ENCODE results near the gene PKP3. TPM values are rescaled to one million over a fixed set of nuclear protein-coding genes. Genes with fewer than 3 reads are reported as not detected.

Gene PKP3
- polyA plus RNA-seq, 3 donors from 2014 or later, result 0.36 TPM; not detected in 2

- peaks cover 19 to 24% (median 20%) of the 10 kb centered on the region in 3 donors for H3K27me3 Mint-ChIP-seq (ENCODE audit: low read depth in 3 of 3)
- no peaks in the 10 kb centered on the region for H3K9me3 Mint-ChIP-seq
- H3K4me3 Mint-ChIP-seq, result peak within 1 kb of the TSS; percentile 66 to 81 (median 79)
- peaks cover 0 to 4% (median 0%) of the 10 kb centered on the region in 3 donors for H3K36me3 Mint-ChIP-seq
- H3K27ac Mint-ChIP-seq, result peak within 1 kb of the TSS in 1 of 6 donors; percentile 51
- no peak for DNase-seq
- peaks cover 10 to 22% of the 10 kb centered on the region in 2 donors for H3K4me1 Mint-ChIP-seq
Observed at GRCh38 chr11:369336-370018, 24.5 kb upstream of the PKP3 start, which contains the start of gene B4GALNT4. B4GALNT4 (plus strand) TSS chr11:369499; CDS start chr11:369804, 305 bp downstream.

GRCh38 chr11:370070-370941, 23.7 kb upstream of the PKP3 start:
- DNase-seq, result no peak
- Mint-ChIP-seq H3K9me3 (no peaks in the 10 kb centered on the region), H3K27me3 (ENCODE audit: low read depth in 3 of 3) (peaks cover 19 to 22% (median 20%) of the 10 kb centered on the region in 3 donors), H3K4me1 (peaks cover 6 to 16% of the 10 kb centered on the region in 2 donors), H3K4me3 (peak overlapping the region; percentile 40 to 70 (median 60)), H3K27ac (no peak overlapping the region), H3K36me3 (peaks cover 0 to 4% (median 0%) of the 10 kb centered on the region in 3 donors)

DNA sequence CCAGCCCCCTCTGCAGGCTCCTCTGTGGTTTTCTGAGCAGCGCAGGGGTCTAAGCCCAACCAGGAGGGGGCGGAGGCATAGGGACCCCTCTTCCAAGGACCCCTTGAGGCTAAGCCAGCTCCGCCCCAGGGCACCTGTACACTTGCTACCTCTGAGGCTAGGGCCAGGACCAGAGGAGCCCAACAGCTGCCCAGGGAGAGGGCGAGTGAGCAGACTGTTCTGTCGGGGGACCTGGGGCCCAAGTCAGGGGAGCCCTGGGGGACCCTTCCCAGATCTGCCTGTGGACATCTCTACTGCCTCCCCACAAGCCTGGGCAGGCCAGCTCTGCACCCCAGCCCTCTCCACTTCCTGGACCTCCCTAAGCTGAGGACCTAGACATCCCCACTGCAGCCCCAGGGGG, 23.0 kb upstream of the PKP3 start:
- Mint-ChIP-seq H3K4me3 (peak overlapping the region in 2 of 5 donors; percentile 38 to 53), H3K27ac (no peak overlapping the region), H3K4me1 (peaks cover 6 to 16% of the 10 kb centered on the region in 2 donors), H3K36me3 (peaks cover 0 to 4% (median 0%) of the 10 kb centered on the region in 3 donors), H3K9me3 (no peaks in the 10 kb centered on the region), H3K27me3 (ENCODE audit: low read depth in 3 of 3) (peaks cover 16 to 22% (median 20%) of the 10 kb centered on the region in 3 donors)
- no peak for DNase-seq

DNA sequence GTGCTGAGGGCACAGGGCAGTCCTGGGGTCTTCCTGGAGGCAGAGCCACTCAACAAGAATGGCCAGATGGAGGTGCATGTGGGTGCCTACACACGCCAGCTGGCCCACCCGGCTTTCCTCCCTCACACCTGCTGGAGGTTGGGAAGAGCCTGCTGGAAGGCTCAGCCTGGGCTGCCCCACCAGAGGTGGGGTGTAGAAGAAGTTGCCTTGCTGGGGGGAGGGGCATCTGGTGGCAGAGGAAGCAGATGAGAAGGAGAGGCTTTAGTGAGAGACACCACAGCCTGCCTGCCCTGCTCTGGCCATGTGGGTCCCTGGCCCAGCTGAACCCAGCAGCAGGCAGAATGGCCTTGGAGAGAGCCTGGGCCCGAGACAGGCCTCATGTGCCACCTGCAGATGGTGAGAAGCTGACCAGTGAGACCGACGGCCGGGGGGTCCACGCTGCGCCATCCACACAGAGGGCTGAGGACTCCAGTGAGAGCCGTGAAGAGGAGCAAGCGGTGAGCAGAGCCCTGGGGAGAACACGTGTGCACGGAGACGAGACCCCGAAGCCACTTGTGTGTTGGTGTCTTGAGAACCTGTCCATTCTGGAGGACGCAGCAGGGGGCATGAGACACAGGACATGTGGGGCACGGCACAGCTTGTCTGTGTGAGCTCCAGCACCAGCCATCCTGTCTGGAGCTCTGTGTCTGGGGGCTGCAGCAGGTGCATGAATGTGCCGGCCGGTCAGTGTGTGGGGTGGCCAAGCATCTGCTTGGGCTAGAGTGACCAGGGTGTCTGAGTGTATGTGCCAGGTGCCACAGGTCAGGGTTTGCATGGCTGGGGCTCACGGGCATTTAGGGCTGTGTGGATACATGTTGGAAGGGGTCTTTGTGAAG, 22.1 kb upstream of the PKP3 start:
- Mint-ChIP-seq H3K4me1 (peaks cover 6 to 16% of the 10 kb centered on the region in 2 donors), H3K9me3 (no peaks in the 10 kb centered on the region), H3K36me3 (peaks cover 0 to 4% (median 0%) of the 10 kb centered on the region in 3 donors), H3K27me3 (ENCODE audit: low read depth in 3 of 3) (peaks cover 13 to 20% (median 15%) of the 10 kb centered on the region in 3 donors), H3K27ac (peak overlapping the region in 1 of 6 donors; percentile 79), H3K4me3 (no peak overlapping the region)
- DNase-seq, result no peak

GRCh38 chr11:372809-373715, 20.9 kb upstream of the PKP3 start:
- no peaks in the 10 kb centered on the region for H3K9me3 Mint-ChIP-seq
- DNase-seq, result no peak
- H3K4me1 Mint-ChIP-seq, result peaks cover 4 to 7% of the 10 kb centered on the region in 2 donors
- H3K27ac Mint-ChIP-seq, result no peak overlapping the region
- peaks cover 9 to 13% (median 11%) of the 10 kb centered on the region in 3 donors for H3K27me3 Mint-ChIP-seq (ENCODE audit: low read depth in 3 of 3)
- H3K36me3 Mint-ChIP-seq, result no peaks in the 10 kb centered on the region
- H3K4me3 Mint-ChIP-seq, result no peak overlapping the region

DNA sequence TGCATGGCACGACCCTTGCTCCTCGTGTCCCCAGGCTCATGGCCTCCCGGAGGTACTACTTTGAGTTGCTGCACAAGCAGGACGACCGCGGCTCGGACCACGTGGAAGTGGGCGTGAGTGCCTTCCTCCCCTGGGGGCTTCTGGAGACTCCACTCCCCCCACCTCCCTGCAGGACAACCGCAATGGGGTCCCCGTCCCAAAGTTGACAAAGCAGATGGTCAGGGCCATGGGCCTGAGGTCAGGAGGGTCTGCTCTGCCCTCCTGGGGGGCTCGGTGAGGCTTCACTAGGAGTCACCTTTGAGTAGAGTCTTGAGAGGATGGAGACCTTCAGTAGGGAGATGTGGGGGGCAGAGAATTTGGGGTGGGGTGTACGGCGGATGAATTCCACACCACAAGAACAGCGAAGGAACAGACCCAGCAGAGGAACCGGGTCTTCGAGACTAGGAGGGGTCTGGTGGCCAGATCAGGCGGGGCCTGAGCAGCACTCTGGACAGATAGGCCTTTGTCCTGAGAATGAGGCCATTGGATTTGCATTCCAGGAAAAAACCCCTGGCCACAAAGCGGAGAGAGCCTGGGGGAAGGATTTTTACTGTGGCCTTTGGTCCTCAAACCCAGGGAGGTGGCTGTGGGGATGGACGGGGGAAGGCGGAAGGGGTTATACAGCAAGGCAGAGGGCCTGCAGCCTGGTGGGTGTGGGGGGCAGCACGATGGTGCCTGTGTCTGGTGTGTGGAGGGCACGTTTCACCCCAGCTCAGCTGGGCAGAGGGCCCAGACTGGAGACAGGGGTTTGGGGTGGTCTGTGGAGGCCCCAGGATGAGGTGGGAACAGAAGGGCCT, 20.1 kb upstream of the PKP3 start:
- H3K27me3 Mint-ChIP-seq (ENCODE audit: low read depth in 3 of 3), result peaks cover 4 to 10% (median 5%) of the 10 kb centered on the region in 3 donors
- DNase-seq, result no peak
- H3K36me3 Mint-ChIP-seq, result no peaks in the 10 kb centered on the region
- no peaks in the 10 kb centered on the region for H3K4me1 Mint-ChIP-seq
- no peak overlapping the region for H3K4me3 Mint-ChIP-seq
- no peaks in the 10 kb centered on the region for H3K9me3 Mint-ChIP-seq
- H3K27ac Mint-ChIP-seq, result peak overlapping the region in 4 of 6 donors; percentile 34 to 73 (median 44)

DNA sequence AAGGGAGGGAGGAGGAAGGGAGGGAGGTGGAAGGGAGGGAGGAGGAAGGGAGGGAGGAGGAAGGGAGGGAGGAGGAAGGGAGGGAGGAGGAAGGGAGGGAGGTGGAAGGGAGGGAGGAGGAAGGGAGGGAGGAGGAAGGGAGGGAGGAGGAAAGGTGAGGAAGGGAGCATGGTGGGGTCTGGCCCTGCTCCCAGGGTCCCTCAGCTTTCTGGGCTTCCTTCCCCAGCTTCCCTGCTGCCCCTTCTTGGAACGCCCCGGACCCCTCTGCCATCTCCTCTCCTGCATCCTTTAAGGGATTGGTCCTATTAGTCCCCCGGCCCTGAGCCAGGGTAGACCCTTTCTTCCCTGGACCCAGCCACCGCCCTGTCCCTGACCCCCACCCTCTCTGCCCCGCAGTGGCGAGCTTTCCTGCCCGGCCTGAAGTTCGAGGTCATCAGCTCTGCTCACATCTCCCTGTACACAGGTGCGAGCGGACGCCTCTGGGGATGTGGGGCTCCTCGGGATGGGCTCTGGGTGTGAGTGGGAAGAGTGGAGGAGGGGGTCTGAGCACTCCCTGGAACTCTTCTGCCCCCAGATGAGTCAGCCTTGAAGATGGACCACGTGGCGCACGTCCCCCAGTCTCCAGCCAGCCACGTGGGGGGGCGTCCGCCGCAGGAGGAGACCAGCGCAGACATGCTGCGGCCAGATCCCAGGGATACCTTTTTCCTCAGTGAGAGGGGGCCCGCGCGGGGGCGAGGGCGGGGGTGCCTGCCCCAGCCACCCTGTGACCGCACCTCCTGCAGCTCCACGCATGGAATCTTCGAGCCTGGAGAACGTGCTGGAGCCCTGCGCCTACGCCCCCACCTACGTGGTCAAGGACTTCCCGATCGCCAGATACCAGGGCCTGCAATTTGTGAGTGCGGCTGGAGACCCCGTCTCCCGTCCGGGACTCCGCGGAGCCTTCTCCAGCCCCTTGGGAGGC, 18.7 kb upstream of the PKP3 start:
- H3K4me3 Mint-ChIP-seq, result no peak overlapping the region
- no peak for DNase-seq
- peaks cover 4 to 9% (median 4%) of the 10 kb centered on the region in 3 donors for H3K27me3 Mint-ChIP-seq (ENCODE audit: low read depth in 3 of 3)
- no peaks in the 10 kb centered on the region for H3K36me3 Mint-ChIP-seq
- H3K4me1 Mint-ChIP-seq, result no peaks in the 10 kb centered on the region
- no peaks in the 10 kb centered on the region for H3K9me3 Mint-ChIP-seq
- no peak overlapping the region for H3K27ac Mint-ChIP-seq

DNA sequence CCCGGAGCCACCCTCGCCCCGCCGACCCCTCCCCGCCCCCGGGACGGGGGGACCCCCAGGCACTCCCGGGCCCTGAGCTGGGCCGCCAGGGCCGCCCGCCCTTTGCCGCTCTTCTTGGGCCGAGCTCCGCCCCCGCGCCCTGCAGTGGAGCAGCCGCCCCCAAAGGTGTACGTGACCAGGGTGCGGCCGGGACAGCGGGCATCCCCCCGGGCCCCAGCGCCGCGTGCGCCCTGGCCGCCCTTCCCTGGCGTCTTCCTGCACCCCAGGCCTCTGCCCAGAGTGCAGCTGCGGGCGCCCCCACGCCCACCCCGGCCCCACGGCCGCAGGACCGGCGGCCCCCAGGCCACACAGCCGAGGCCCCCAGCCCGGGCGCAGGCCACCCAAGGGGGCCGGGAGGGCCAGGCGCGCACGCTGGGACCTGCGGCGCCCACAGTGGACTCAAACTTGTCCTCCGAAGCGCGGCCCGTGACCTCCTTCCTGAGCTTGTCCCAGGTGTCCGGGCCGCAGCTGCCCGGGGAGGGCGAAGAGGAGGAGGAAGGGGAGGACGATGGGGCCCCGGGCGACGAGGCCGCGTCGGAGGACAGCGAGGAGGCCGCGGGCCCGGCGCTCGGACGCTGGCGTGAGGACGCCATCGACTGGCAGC, 17.4 kb upstream of the PKP3 start:
- Mint-ChIP-seq H3K36me3 (no peaks in the 10 kb centered on the region), H3K27me3 (ENCODE audit: low read depth in 3 of 3) (peaks cover 0 to 8% (median 4%) of the 10 kb centered on the region in 3 donors), H3K4me3 (no peak overlapping the region), H3K4me1 (no peaks in the 10 kb centered on the region), H3K9me3 (no peaks in the 10 kb centered on the region), H3K27ac (no peak overlapping the region)
- DNase-seq, result no peak

- Mint-ChIP-seq H3K4me1 (peaks cover 0 to 1% of the 10 kb centered on the region in 2 donors), H3K36me3 (no peaks in the 10 kb centered on the region), H3K27me3 (ENCODE audit: low read depth in 3 of 3) (peaks cover 2 to 8% (median 2%) of the 10 kb centered on the region in 3 donors), H3K4me3 (no peak overlapping the region), H3K27ac (no peak overlapping the region), H3K9me3 (no peaks in the 10 kb centered on the region)
- no peak for DNase-seq
Observed at GRCh38 chr11:377174-377865, 16.7 kb upstream of the PKP3 start.

DNA sequence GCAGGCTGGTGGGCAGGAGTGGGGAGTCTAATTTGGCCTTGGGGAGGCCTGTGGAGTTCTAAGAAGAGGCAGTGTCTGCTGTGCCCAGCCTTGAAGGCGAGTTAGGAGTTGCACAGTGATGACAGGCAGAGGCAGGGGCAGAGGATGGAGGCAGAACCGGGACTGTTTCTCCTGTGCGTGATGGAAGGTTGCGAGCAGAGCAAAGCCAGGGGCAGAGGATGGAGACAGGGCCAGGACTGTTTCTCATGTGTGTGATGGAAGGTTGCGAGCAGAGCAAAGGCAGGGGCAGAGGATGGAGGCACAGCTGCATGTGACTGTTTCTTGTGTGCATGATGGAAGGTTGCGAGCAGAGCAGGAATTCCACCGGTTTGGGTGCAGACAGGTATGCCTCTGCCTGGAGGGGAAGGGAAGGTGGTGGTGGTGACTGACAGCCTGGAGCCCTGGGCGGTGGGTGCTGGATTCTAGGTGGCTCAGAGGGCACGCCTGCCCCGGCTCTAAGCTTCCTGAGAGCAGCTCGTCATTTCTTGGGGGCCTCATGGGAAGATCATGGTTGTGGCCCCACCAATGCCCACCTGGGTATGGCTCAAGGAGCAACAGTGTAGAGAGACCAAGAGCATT, 16.0 kb upstream of the PKP3 start:
- no peak overlapping the region for H3K4me3 Mint-ChIP-seq
- peaks cover 0 to 1% of the 10 kb centered on the region in 2 donors for H3K4me1 Mint-ChIP-seq
- no peaks in the 10 kb centered on the region for H3K36me3 Mint-ChIP-seq
- no peaks in the 10 kb centered on the region for H3K9me3 Mint-ChIP-seq
- H3K27ac Mint-ChIP-seq, result peak overlapping the region in 1 of 6 donors; percentile 73
- peaks cover 2 to 8% (median 2%) of the 10 kb centered on the region in 3 donors for H3K27me3 Mint-ChIP-seq (ENCODE audit: low read depth in 3 of 3)
- DNase-seq, result no peak

Data from immature natural killer cell (primary cell).